GM23338 (cell line): ENCODE data around the gene NELFB. TPM values are rescaled to one million over a fixed set of nuclear protein-coding genes. Genes with fewer than 3 reads are reported as not detected.
A peak's percentile ranks its signal among the peaks of the same experiment; 100 is the strongest.
"Not testable (repeated sequence)": the region's sequence is repeated elsewhere in the genome, so short reads cannot be mapped to it uniquely, and the experiment has no call there.

Experiments used
- ATAC-seq: fragments of 200-7000 bp; cut with Tn5 transposase; 3 replicates; pipeline ENCODE4 v1.9.1; 2020
- DNase-seq: peaks from one replicate; pipeline ENCODE4 v3.0.0-alpha.2; 2015; ENCODE audit warnings: low spot score
- H2AFZ ChIP-seq: fragments of 200-600 bp; sonication (generic); 2 replicates; pipeline ENCODE4 v1.8.0; 2016; ENCODE audit warnings: antibody characterized with exemption, mild to moderate bottlenecking, moderate library complexity
- H3F3A ChIP-seq: fragments of 200-600 bp; sonication (generic); replicated peaks from 2 replicates; pipeline ENCODE4 v1.8.0; 2017; ENCODE audit warnings: antibody characterized with exemption, mixed run types, low read depth
- H3K27ac ChIP-seq: fragments of 200-600 bp; sonication (generic); 2 replicates; pipeline ENCODE4 v1.6.1; 2016; ENCODE audit warnings: low read depth
- H3K27me3 ChIP-seq: fragments of 200-600 bp; sonication (generic); 2 replicates; pipeline ENCODE4 v1.8.0; 2016; ENCODE audit warnings: mild to moderate bottlenecking, mixed run types, moderate library complexity; ENCODE audit not compliant: insufficient read depth
- H3K36me3 ChIP-seq: fragments of 200-600 bp; sonication (generic); 2 replicates; pipeline ENCODE4 v1.8.0; 2016; ENCODE audit warnings: mild to moderate bottlenecking; ENCODE audit not compliant: insufficient read depth
- H3K4me1 ChIP-seq: fragments of 200-600 bp; sonication (generic); 2 replicates; pipeline ENCODE4 v1.8.0; 2016; ENCODE audit warnings: mild to moderate bottlenecking, moderate library complexity; ENCODE audit not compliant: insufficient read depth
- H3K4me2 ChIP-seq: fragments of 200-600 bp; sonication (generic); 2 replicates; pipeline ENCODE4 v1.7.1; 2017; ENCODE audit warnings: mixed run types
- H3K4me3 ChIP-seq: fragments of 200-600 bp; sonication (generic); 2 replicates; pipeline ENCODE4 v1.6.1; 2016; ENCODE audit warnings: mixed run types
- H3K79me2 ChIP-seq: fragments of 200-600 bp; sonication (generic); replicated peaks from 2 replicates; pipeline ENCODE4 v1.8.0; 2017; ENCODE audit warnings: mild to moderate bottlenecking; ENCODE audit not compliant: insufficient read depth
- H3K9me2 ChIP-seq: fragments of 200-600 bp; sonication (generic); 2 replicates; pipeline ENCODE4 v1.8.0; 2017; ENCODE audit not compliant: insufficient read depth
- H4K20me1 ChIP-seq: fragments of 200-600 bp; sonication (generic); replicated peaks from 2 replicates; pipeline ENCODE4 v1.8.0; 2017; ENCODE audit warnings: mild to moderate bottlenecking; ENCODE audit not compliant: insufficient read depth
- H3K27ac Mint-ChIP-seq: 2 replicates; pipeline ENCODE4 v1.8.0; 2020; ENCODE audit warnings: inconsistent platforms, mild to moderate bottlenecking, moderate library complexity, mixed read lengths
- H3K27me3 Mint-ChIP-seq: 3 replicates; pipeline ENCODE4 v1.8.0; 2022; ENCODE audit warnings: low read depth, mild to moderate bottlenecking, moderate library complexity, mixed read lengths, inconsistent platforms; ENCODE audit not compliant: insufficient read depth, poor library complexity
- H3K36me3 Mint-ChIP-seq: 3 replicates; pipeline ENCODE4 v1.8.0; 2021; ENCODE audit warnings: low read depth, mild to moderate bottlenecking, inconsistent platforms, moderate library complexity, mixed read lengths
- H3K4me1 Mint-ChIP-seq: 3 replicates; pipeline ENCODE4 v1.8.0; 2020; ENCODE audit warnings: mild to moderate bottlenecking, inconsistent platforms, mixed read lengths
- H3K4me3 Mint-ChIP-seq: 3 replicates; pipeline ENCODE4 v1.8.0; 2021; ENCODE audit warnings: moderate library complexity, mild to moderate bottlenecking, inconsistent platforms, mixed read lengths
- H3K9me3 Mint-ChIP-seq: 3 replicates; pipeline ENCODE4 v1.8.0; 2020; ENCODE audit warnings: moderate library complexity, mild to moderate bottlenecking, inconsistent platforms, mixed read lengths
- STAT1 ChIP-seq: IDR thresholded peaks from one replicate; pipeline ENCODE4 v1.6.1; 2016; ENCODE audit warnings: antibody characterized with exemption; ENCODE audit not compliant: unreplicated experiment
- polyA plus RNA-seq: library from polyadenylated mRNA; unstranded; fragments of >200 nt; fragmentation: Nextera tagmentation; extraction: Ambion mirVana; gene quantifications from 2 replicates; pipeline ENCODE4 v1.2.1, GENCODE V29; 2016
- total RNA-seq: library from RNA; depleted of rRNA; stranded (reverse); fragments of >200 nt; shearing (Covaris generic); gene quantifications from 2 replicates; pipeline ENCODE4 v1.2.3, GENCODE V29; 2014
- TF ChIP-seq, protein P1 (sequence below), 2 experiments: fragments of 200-600 bp in 1 of 2; sonication (generic) in 1 of 2; conservative IDR thresholded peaks; 2 replicates each; pipeline versions ENCODE4 v1.5.1 to v1.6.1; 2016 to 2017; ENCODE audit warnings: antibody characterized with exemption in 2 of 2, low read depth in 2 of 2, mild to moderate bottlenecking in 2 of 2, moderate library complexity in 1 of 2
- TF ChIP-seq, protein P2 (sequence below): IDR thresholded peaks from one replicate; pipeline ENCODE4 v1.6.1; 2018; ENCODE audit warnings: antibody characterized with exemption; ENCODE audit not compliant: unreplicated experiment

The NELFB gene
- total and polyA plus RNA-seq, 2 experiments from 2014 or later, result 30.0 to 97.3 TPM

DNA sequence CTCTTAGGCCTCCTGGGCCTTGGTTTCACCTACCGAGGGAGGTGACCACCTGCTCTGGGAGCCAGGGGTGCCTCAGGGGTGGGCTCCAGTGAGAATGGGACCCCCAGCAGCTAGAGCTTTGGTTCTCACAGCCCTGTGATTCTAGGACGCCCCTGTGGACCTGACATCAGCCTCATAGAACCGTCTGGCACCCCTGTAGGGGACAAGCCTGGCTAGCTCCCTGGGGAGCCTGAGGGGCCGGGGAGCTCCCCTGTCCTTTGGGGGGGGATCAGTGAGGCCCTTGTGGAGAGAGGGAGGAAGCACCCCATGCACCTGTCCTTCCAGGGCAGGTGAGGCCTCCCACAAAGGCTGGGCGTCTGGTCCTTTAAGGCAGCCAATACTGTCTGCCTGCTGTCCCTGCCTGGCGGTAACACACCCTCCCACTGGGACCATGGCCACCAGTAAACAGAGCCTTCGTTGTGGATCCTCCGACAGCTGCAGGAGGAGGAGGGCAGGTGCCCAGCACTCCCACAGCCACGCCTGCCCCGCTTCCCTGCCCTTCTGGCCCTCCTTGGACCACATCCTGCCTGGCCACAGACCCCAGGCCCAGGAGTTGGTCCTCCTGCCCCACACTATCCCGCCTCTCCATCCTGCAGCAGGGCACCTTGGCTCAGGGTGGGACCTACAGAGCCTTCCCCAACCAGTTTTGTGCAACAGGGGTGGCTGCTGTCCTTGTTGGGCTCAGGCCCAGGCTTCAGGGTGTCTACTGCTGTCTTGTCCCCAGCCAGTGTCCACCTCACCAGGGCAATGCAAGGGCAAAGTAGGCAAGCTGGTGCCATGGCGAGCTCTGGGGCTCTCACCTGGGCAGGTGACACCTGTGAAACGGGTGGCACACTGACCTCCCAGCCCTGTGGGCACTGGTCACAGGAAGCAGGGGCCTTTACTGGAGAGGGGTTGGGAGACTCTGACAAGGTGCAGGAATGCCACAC is 17.1 kb upstream of the NELFB start (continued):
- TF ChIP-seq, protein P1, sequence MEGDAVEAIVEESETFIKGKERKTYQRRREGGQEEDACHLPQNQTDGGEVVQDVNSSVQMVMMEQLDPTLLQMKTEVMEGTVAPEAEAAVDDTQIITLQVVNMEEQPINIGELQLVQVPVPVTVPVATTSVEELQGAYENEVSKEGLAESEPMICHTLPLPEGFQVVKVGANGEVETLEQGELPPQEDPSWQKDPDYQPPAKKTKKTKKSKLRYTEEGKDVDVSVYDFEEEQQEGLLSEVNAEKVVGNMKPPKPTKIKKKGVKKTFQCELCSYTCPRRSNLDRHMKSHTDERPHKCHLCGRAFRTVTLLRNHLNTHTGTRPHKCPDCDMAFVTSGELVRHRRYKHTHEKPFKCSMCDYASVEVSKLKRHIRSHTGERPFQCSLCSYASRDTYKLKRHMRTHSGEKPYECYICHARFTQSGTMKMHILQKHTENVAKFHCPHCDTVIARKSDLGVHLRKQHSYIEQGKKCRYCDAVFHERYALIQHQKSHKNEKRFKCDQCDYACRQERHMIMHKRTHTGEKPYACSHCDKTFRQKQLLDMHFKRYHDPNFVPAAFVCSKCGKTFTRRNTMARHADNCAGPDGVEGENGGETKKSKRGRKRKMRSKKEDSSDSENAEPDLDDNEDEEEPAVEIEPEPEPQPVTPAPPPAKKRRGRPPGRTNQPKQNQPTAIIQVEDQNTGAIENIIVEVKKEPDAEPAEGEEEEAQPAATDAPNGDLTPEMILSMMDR (conservative IDR thresholded peaks at IDR 0.05; ENCODE audit: low read depth in 2 of 2), result no peak
- TF ChIP-seq, protein P2, sequence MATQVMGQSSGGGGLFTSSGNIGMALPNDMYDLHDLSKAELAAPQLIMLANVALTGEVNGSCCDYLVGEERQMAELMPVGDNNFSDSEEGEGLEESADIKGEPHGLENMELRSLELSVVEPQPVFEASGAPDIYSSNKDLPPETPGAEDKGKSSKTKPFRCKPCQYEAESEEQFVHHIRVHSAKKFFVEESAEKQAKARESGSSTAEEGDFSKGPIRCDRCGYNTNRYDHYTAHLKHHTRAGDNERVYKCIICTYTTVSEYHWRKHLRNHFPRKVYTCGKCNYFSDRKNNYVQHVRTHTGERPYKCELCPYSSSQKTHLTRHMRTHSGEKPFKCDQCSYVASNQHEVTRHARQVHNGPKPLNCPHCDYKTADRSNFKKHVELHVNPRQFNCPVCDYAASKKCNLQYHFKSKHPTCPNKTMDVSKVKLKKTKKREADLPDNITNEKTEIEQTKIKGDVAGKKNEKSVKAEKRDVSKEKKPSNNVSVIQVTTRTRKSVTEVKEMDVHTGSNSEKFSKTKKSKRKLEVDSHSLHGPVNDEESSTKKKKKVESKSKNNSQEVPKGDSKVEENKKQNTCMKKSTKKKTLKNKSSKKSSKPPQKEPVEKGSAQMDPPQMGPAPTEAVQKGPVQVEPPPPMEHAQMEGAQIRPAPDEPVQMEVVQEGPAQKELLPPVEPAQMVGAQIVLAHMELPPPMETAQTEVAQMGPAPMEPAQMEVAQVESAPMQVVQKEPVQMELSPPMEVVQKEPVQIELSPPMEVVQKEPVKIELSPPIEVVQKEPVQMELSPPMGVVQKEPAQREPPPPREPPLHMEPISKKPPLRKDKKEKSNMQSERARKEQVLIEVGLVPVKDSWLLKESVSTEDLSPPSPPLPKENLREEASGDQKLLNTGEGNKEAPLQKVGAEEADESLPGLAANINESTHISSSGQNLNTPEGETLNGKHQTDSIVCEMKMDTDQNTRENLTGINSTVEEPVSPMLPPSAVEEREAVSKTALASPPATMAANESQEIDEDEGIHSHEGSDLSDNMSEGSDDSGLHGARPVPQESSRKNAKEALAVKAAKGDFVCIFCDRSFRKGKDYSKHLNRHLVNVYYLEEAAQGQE, result no peak

GRCh38 chr9:137239541-137240200 is 15.5 kb upstream of the NELFB start:
- H3K4me2 ChIP-seq, result peak overlapping the region; percentile 99
- H3K27ac ChIP-seq, DNase-seq, H3K27ac Mint-ChIP-seq, H3K36me3 ChIP-seq, H3K27me3 ChIP-seq, H3K9me3 Mint-ChIP-seq, ATAC-seq, H3K9me2 ChIP-seq: not testable (repeated sequence)
- H3K4me1 ChIP-seq, result peaks cover 26% of the 10 kb centered on the region; the same call in 1 of the 2 replicates
- Mint-ChIP-seq H3K4me1 (peaks cover 38% of the 10 kb centered on the region), H3K36me3 (peaks cover 31% of the 10 kb centered on the region), H3K27me3 (peaks cover 21% of the 10 kb centered on the region), H3K4me3 (peak overlapping the region; percentile 81)
- peaks cover 16% of the 10 kb centered on the region for H4K20me1 ChIP-seq
- peak overlapping the region; percentile 87 for H3K4me3 ChIP-seq
- H3K79me2 ChIP-seq, result peaks cover 29% of the 10 kb centered on the region
- H3F3A ChIP-seq, result 0 out of 2 replicates have a peak, but pooled peaks cover 28% of the 10 kb centered on the region
- H2AFZ ChIP-seq, result peak overlapping the region; percentile 47

- H3K4me3 Mint-ChIP-seq, result peak overlapping the region; percentile 81; the same call in 2 of the 3 replicates
- Histone ChIP-seq H3K4me2 (peak overlapping the region; percentile 99), H3K4me3 (peak overlapping the region; percentile 87), H3K27ac (0 out of 2 replicates have a peak overlapping the region, but pooled peaks have one; percentile 66), H3K79me2 (peaks cover 29% of the 10 kb centered on the region), H4K20me1 (peaks cover 16% of the 10 kb centered on the region), H3K9me2 (no peaks in the 10 kb centered on the region), H3K36me3 (no peaks in the 10 kb centered on the region), H3K27me3 (no peaks in the 10 kb centered on the region), H3F3A (0 out of 2 replicates have a peak, but pooled peaks cover 29% of the 10 kb centered on the region), H2AFZ (peak overlapping the region; percentile 47), H3K4me1 (peaks cover 27% of the 10 kb centered on the region; the same call in 1 of the 2 replicates)
- no peak for TF ChIP-seq STAT1
- TF ChIP-seq, protein P1 (conservative IDR thresholded peaks at IDR 0.05; ENCODE audit: low read depth in 2 of 2), result peak in 1 of 2 experiments; percentile 16; a peak in 1 of 4 replicates
- H3K36me3 Mint-ChIP-seq, result peaks cover 31% of the 10 kb centered on the region
- peaks cover 25% of the 10 kb centered on the region for H3K27me3 Mint-ChIP-seq
- H3K9me3 Mint-ChIP-seq, result no peaks in the 10 kb centered on the region
- H3K4me1 Mint-ChIP-seq, result peaks cover 37% of the 10 kb centered on the region
- H3K27ac Mint-ChIP-seq, result no peak overlapping the region
- ATAC-seq (peak; percentile 7), DNase-seq (no peak)
Measured at GRCh38 chr9:137240318-137240840, 14.7 kb upstream of the NELFB start.
